ENCODE data around the gene APC2.

GRCh38 chr19:1412323-1412923 is 37.5 kb upstream of the APC2 start:
- TF ChIP-seq EP300 (IDR thresholded peaks at IDR 0.05) (no peak), CTCF (IDR thresholded peaks at IDR 0.05) (no peak)

All from ovary (tissue), 3 donors.